VCaP (cell line): ENCODE results near the gene DBNDD2.

Experiments used
- H3K27ac ChIP-seq: fragments of 450-650 bp; 2 replicates; pipeline ENCODE4 v1.5.1; 2017
- CTCF ChIP-seq: fragments of 450-650 bp; conservative IDR thresholded peaks from 2 replicates; pipeline ENCODE4 v1.5.1; 2017; ENCODE audit warnings: mild to moderate bottlenecking, moderate library complexity

Gene DBNDD2

GRCh38 chr20:45402946-45403345, 5.1 kb upstream of the DBNDD2 start:
- no peak overlapping the region for H3K27ac ChIP-seq
- TF ChIP-seq CTCF = no peak

GRCh38 chr20:45404438-45404837, 3.7 kb upstream of the DBNDD2 start:
- no peak for TF ChIP-seq CTCF
- H3K27ac ChIP-seq = no peak overlapping the region

GRCh38 chr20:45405571-45406259, 2.4 kb upstream of the DBNDD2 start:
- no peak for TF ChIP-seq CTCF
- H3K27ac ChIP-seq = peak overlapping the region; percentile 32; the same call in 1 of the 2 replicates

- peak overlapping the region; percentile 32; the same call in 1 of the 2 replicates for H3K27ac ChIP-seq
- no peak for TF ChIP-seq CTCF
These were observed 1.6 kb upstream of the DBNDD2 start for GRCh38 chr20:45406260-45407066.

GRCh38 chr20:45407067-45407745, 883 bp upstream of the DBNDD2 start:
- TF ChIP-seq CTCF = no peak
- H3K27ac ChIP-seq = no peak overlapping the region

GRCh38 chr20:45408646-45409213, 641 bp downstream of the DBNDD2 start:
- TF ChIP-seq CTCF = no peak
- H3K27ac ChIP-seq = no peak overlapping the region
